Right renal cortex interstitium (tissue), 3 donors: ENCODE results near the gene TPSB2. TPM values are rescaled to one million over a fixed set of nuclear protein-coding genes. Genes with fewer than 3 reads are reported as not detected.
"Not testable (repeated sequence)": the region's sequence is repeated elsewhere in the genome, so short reads cannot be mapped to it uniquely, and the experiment has no call there.

Experiments
- DNase-seq, 3 donors: peaks; one replicate each; pipeline ENCODE4 v3.0.0-alpha.2; 2013; ENCODE audit warnings: low read depth in 3 of 3, low spot score in 2 of 3
- polyA plus RNA-seq, 3 donors: library from polyadenylated mRNA; unstranded; fragments of 120-200 nt; gene quantifications; one replicate each; pipeline ENCODE4 v1.2.1, GENCODE V29; 2013; ENCODE audit not compliant: insufficient read length in 3 of 3

The TPSB2 gene
- polyA plus RNA-seq, 3 donors = 0.15 TPM; not detected in 2

- DNase-seq = not testable (repeated sequence)
These were observed 14.2 kb upstream of the TPSB2 start for GRCh38 chr16:1243907-1244850.

- not testable (repeated sequence) for DNase-seq
These were observed 13.4 kb upstream of the TPSB2 start for GRCh38 chr16:1243363-1243762.

GRCh38 chr16:1241081-1241480, 11.1 kb upstream of the TPSB2 start:
- not testable (repeated sequence) for DNase-seq

- not testable (repeated sequence) for DNase-seq
These were observed 10.5 kb upstream of the TPSB2 start, which contains the start of gene TPSAB1 for GRCh38 chr16:1240436-1240835. Gene TPSAB1 (plus strand): TSS chr16:1240705. CDS start chr16:1240939, 234 bp downstream.

GRCh38 chr16:1239575-1239974, 9.6 kb upstream of the TPSB2 start:
- DNase-seq = not testable (repeated sequence)

- DNase-seq = not testable (repeated sequence)
These were observed 8.9 kb upstream of the TPSB2 start for GRCh38 chr16:1238909-1239308.

- no peak for DNase-seq
These were observed 8.0 kb upstream of the TPSB2 start for GRCh38 chr16:1237990-1238389.

- not testable (repeated sequence) for DNase-seq
These were observed 6.7 kb upstream of the TPSB2 start for GRCh38 chr16:1236659-1237058.

- DNase-seq = not testable (repeated sequence)
These were observed 2.2 kb upstream of the TPSB2 start for GRCh38 chr16:1232049-1232748.

- DNase-seq = not testable (repeated sequence)
These were observed 1.3 kb upstream of the TPSB2 start for GRCh38 chr16:1231301-1231700.

GRCh38 chr16:1230471-1231212, 658 bp upstream of the TPSB2 start:
- not testable (repeated sequence) for DNase-seq

GRCh38 chr16:1229476-1229875, 508 bp downstream of the TPSB2 start:
- DNase-seq = not testable (repeated sequence)

GRCh38 chr16:1228227-1228626, 1.8 kb downstream of the TPSB2 start:
- DNase-seq = not testable (repeated sequence)

GRCh38 chr16:1226692-1227091, 3.3 kb downstream of the TPSB2 start:
- DNase-seq = not testable (repeated sequence)

- not testable (repeated sequence) for DNase-seq
These were observed 4.2 kb downstream of the TPSB2 start for GRCh38 chr16:1225728-1226311.

- no peak for DNase-seq
These were observed 4.9 kb downstream of the TPSB2 start, which contains the start of gene TPSG1 for GRCh38 chr16:1225051-1225451. Gene TPSG1 (minus strand): TSS chr16:1225268. CDS start chr16:1225252, 16 bp downstream.

GRCh38 chr16:1224558-1224957, 5.4 kb downstream of the TPSB2 start:
- no peak for DNase-seq

GRCh38 chr16:1223355-1224214, 6.4 kb downstream of the TPSB2 start:
- DNase-seq = no peak
